GM12892 (cell line): ENCODE measurements around the gene COL8A2.

Source experiments
- POLR2A ChIP-seq: IDR thresholded peaks from 2 replicates; pipeline ENCODE4 v1.6.1; 2011; ENCODE audit warnings: low read depth, low read length, control low read depth
- POLR2AphosphoS5 ChIP-seq: IDR thresholded peaks from 2 replicates; pipeline ENCODE4 v1.6.1; 2011; ENCODE audit warnings: low read depth, low read length, control low read depth

DNA sequence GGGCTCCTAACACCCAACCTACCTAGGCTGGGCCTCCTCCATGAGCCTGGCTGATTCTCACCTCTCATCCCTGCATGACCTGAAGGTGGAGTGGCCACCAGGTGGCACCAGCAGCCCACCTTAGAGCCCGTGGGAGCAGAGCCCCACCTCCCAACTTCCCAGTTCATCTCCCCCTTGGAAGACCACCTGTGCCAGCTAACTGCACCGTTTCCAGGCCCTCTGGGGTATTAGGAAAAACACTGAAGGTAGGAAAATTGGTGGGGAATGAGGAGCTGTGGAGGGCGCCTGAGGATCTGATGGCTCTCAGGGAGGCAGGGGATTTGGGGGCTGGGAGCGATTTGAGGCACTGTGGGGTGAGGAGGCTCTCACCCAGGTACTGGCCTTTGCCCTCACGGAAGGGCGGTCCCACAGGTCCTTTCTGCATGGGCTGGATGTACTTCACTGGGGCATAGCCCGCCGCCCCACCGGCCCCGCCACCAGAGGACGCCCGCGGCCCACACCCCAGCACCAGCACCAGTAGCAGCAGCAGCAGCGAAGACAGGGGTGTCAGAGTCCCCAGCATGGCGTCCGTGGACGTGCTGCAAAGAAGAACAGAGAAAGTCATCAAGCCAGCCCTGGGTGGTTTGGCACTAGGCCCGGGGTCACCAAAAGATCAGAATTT is 25.2 kb downstream of the COL8A2 start:
- TF ChIP-seq POLR2AphosphoS5 (no peak), POLR2A (no peak)
